ENCODE measurements around the gene TMEM131.

The TMEM131 gene

DNA sequence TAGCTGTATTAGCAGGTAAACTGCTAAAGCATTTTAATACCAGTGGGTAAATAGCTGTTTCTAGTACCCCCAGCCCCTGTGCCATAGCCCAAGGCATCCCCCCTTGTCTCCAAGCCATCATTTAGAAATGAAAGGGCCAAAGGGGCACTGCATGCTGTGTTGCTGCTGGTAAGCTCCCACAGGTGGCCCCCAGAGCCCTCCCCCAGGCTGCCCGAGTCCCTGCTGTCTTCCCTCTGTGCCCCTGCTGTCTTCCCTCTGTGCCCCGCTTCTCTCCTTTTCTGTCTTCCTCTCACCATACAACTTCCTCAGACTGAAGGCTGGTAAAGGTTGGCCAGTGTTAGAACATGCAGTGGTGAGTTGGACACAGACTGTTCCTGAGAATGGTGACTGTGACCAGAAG, 240.3 kb downstream of the TMEM131 start:
- H3K36me3 Mint-ChIP-seq = peaks cover 29% of the 10 kb centered on the region
- H3K27me3 Mint-ChIP-seq = no peaks in the 10 kb centered on the region
- ATAC-seq (ENCODE audit: low read depth) (no peak), DNase-seq (ENCODE audit: low spot score in 2 of 2) (no peak)
- no peak overlapping the region for H3K27ac Mint-ChIP-seq
- H3K9me3 Mint-ChIP-seq = no peaks in the 10 kb centered on the region
- no peaks in the 10 kb centered on the region for H3K4me1 Mint-ChIP-seq
- no peak overlapping the region for H3K4me3 Mint-ChIP-seq

DNA sequence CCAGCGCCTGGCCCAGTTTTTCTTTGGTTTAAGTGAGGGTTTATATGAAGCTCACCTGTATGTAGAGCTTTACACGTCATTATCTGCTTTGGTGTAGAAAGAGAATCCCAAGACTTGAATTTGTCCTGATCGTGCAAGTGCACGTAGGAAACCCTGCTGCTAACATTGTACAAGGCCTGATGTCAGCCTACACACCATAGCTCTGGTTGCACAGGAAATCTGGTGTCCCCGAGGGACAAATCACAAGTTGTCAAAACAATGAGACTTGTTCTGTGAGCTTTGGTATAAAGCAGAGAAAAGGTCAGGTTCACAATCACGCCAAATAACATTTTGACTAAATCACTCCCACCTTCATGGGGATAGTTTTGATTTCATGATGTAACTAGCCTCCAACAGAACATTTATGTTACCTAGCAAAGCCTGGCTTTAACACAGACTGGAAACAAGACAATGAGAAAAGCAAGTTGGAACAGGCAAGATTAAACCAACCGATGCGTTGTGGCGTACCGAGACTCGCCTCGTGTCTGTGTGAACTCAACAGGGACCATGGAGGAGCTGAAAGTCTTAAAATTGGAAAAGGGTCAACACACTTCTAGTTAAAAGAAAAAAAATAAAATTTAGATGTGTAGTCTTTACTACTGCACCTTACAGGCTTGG, 240.9 kb downstream of the TMEM131 start:
- H3K4me1 Mint-ChIP-seq = no peaks in the 10 kb centered on the region
- no peak overlapping the region for H3K4me3 Mint-ChIP-seq
- peaks cover 28% of the 10 kb centered on the region for H3K36me3 Mint-ChIP-seq
- H3K9me3 Mint-ChIP-seq = peaks cover 1% of the 10 kb centered on the region
- ATAC-seq (ENCODE audit: low read depth) (no peak), DNase-seq (ENCODE audit: low spot score in 2 of 2) (no peak)
- H3K27me3 Mint-ChIP-seq = no peaks in the 10 kb centered on the region
- H3K27ac Mint-ChIP-seq = no peak overlapping the region

DNA sequence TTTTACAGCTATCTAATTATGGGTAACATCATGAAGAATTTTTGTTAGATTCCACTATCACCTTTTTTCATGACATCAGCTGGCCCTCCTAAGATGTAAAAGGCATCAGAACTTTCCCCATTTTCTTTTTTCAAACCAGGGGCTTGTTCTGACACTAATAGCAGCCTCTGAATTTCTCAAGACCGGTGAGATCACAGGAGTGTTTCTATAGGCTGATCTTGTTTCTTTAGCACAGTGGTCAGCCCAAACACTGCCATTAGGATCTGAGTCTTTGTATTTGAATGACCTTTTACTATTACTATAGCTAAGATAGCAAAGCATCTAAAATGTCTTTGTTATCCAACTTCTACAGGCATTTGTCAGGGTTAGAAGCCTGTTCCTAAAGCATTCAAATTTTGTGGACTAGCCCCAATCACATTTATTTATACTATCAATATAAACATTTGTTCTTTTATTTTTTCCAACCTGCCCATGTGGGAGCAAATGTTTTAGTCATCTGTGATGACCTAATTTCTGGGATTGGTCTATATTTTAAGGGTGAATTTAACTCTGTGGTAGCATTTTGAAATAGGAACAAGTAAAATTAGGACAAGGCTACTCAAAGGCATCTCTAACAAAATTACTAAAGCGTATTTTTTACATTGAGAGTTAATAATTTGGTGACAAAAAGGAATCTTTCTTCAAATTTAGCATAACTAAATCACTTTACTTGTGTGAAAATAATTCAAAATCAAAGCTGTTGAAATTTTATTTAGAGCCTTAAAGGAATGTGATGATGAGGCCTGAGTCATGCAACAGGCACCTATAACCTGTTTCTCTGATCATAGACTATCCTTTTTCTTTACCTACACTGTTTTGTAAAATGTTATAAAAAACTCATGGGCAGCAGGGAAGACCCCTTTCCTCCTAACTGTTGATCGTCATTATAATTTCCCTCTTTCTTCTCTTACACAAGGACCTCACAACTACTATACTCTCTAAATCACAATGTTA, 243.1 kb downstream of the TMEM131 start:
- peak overlapping the region; percentile 36 for H3K27ac Mint-ChIP-seq
- H3K9me3 Mint-ChIP-seq = peaks cover 4% of the 10 kb centered on the region
- H3K4me1 Mint-ChIP-seq = peaks cover 10% of the 10 kb centered on the region
- DNase-seq (ENCODE audit: low spot score in 2 of 2) = no peak
- H3K36me3 Mint-ChIP-seq = peaks cover 28% of the 10 kb centered on the region
- H3K27me3 Mint-ChIP-seq = no peaks in the 10 kb centered on the region
- no peak overlapping the region for H3K4me3 Mint-ChIP-seq
- ATAC-seq (ENCODE audit: low read depth) = no peak

DNA sequence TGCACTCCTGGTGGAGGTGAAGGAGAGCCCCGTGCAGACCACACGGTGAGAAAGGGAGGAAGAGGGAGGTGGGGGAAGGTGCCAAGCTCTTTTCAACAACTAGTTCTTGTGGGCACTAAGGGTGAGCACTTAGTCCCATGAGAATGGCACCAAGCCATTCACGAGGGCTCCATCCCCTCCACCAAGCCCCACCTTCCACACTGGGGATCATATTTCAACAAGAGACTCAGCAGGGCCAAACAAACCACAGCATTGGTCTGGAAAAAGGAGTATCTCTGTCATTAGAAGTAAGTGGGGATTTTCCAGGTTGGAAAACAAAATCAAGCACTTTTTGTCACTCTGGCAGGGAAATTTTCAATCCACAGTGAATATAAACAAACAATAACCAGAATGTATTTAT, 244.0 kb downstream of the TMEM131 start:
- Mint-ChIP-seq H3K36me3 (peaks cover 28% of the 10 kb centered on the region), H3K27ac (peak overlapping the region; percentile 36), H3K27me3 (no peaks in the 10 kb centered on the region), H3K4me3 (no peak overlapping the region), H3K9me3 (peaks cover 4% of the 10 kb centered on the region), H3K4me1 (peaks cover 14% of the 10 kb centered on the region)
- DNase-seq (ENCODE audit: low spot score in 2 of 2) (no peak), ATAC-seq (ENCODE audit: low read depth) (no peak)

DNA sequence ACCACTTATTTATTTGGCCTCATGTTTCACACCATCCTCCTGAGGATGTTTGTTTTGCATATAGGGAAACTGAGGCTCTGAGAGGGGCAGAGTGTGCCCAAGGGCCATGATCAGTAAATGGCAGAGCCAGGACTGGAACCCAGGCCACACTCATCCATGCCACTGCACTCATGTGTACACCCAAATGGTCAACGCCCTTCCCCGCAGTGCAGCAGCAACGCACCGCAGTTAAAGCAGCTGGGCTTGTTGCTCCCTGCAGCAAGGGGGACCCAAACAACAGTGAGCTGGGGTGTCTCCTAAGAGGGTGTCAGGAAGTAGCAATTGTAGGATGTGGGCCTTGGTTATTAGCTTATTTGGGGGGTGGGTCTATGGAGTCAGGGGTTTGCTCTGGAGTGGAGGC, 245.7 kb downstream of the TMEM131 start:
- Mint-ChIP-seq H3K27ac (no peak overlapping the region), H3K9me3 (peaks cover 4% of the 10 kb centered on the region), H3K27me3 (no peaks in the 10 kb centered on the region), H3K4me1 (peaks cover 21% of the 10 kb centered on the region), H3K4me3 (no peak overlapping the region), H3K36me3 (peaks cover 24% of the 10 kb centered on the region)
- DNase-seq (ENCODE audit: low spot score in 2 of 2) = no peak
- no peak for ATAC-seq (ENCODE audit: low read depth)

DNA sequence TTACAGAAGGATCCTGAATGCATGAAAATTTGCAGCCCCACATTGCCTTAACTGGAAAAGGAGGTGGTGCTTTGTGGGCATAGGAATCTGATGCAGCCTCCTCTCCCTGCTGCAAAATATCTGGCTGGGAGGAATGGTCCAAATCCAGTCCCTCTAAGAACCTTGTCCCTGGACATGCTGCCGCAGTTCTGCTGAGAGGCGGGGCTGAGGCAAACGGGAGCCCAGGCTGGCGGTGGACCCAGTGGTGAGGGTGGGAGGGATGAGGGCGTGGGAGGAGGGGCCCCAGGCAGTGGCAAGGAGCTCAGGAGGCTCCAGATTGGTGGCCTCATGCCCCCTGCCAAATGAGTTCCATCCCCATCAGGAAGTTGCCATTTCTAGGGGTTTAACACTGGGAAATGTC, 246.2 kb downstream of the TMEM131 start:
- ATAC-seq (ENCODE audit: low read depth) (no peak), DNase-seq (ENCODE audit: low spot score in 2 of 2) (no peak)
- Mint-ChIP-seq H3K4me3 (no peak overlapping the region), H3K36me3 (peaks cover 24% of the 10 kb centered on the region), H3K27ac (peak overlapping the region; percentile 84), H3K9me3 (peaks cover 4% of the 10 kb centered on the region), H3K4me1 (peaks cover 21% of the 10 kb centered on the region), H3K27me3 (no peaks in the 10 kb centered on the region)

DNA sequence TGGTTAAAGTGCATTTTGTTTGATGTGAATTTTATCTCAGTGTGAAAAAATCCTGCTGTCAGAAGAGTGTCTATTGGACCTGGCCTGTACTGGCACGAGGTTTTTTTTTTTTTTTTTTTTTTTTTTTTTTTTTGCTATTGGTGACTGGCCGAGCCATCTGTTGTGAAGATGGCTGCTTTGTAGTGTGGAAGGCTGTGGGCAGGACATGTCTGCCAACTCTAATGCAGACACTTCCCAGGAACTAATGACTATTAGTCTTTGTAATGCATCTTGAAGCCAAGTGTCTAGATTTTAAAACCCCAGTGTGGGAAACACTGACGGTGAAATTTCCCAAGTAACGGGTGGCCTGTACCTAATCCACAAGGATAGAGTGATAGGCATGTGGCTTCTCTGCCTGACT, 248.0 kb downstream of the TMEM131 start:
- H3K4me1 Mint-ChIP-seq = peaks cover 23% of the 10 kb centered on the region
- H3K36me3 Mint-ChIP-seq = peaks cover 29% of the 10 kb centered on the region
- H3K27me3 Mint-ChIP-seq = no peaks in the 10 kb centered on the region
- no peak overlapping the region for H3K4me3 Mint-ChIP-seq
- ATAC-seq (ENCODE audit: low read depth) (no peak), DNase-seq (ENCODE audit: low spot score in 2 of 2) (no peak)
- H3K27ac Mint-ChIP-seq = peak overlapping the region; percentile 74
- peaks cover 4% of the 10 kb centered on the region for H3K9me3 Mint-ChIP-seq

DNA sequence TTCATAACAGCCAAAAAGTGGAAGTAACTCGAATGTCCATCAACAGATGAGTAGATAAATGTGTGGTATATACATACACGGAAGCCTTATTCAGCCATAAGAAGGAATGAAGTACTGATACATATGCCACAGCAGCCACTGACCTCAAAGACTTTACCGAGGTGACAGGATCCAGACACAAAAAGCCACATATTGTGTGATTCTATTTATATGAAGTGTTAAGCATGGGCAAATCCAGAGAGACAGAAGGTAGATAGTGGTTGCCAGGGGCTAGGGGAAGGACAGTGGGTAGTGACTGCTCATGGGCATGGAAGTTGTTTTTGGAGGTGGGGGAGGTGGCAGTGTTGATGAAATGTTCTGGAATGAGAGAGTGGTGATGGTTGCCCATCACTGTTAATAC, 248.5 kb downstream of the TMEM131 start:
- no peaks in the 10 kb centered on the region for H3K27me3 Mint-ChIP-seq
- no peak overlapping the region for H3K4me3 Mint-ChIP-seq
- ATAC-seq (ENCODE audit: low read depth) = no peak
- peaks cover 26% of the 10 kb centered on the region for H3K4me1 Mint-ChIP-seq
- peaks cover 29% of the 10 kb centered on the region for H3K36me3 Mint-ChIP-seq
- peaks cover 4% of the 10 kb centered on the region for H3K9me3 Mint-ChIP-seq
- DNase-seq (ENCODE audit: low spot score in 2 of 2) = no peak
- peak overlapping the region; percentile 74 for H3K27ac Mint-ChIP-seq

DNA sequence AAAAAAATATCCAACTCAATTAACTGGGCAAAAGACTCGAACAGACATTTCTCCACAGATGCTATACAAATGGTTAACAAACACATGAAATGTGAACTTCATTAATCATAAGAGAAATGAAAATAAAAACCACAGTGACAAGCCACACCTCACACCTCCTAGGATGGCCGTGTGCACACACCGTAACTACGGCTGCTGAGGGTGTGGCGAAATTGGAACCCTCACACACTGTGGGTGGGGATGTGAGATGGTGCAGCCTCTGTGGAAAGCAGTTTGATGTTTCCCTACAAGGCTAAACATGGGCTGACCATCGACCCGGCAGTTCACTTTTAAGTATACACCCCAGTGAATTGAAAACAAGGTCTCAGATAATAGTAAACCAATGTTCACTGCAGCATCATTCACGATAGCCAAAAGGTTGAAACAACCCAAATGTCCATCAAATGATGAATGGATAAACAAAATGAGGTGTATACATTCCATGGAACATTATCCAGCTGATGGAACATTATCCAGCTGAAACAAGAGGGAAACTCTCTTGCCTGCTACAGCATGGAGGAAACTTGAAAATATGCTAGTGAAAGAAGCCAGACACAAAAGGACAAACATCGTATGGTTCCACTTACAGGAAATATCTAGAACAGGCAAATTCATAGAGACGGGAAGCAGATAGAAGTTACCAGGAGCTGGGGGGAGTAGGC, 250.1 kb downstream of the TMEM131 start:
- Mint-ChIP-seq H3K4me3 (no peak overlapping the region), H3K27me3 (no peaks in the 10 kb centered on the region), H3K9me3 (peaks cover 4% of the 10 kb centered on the region), H3K27ac (no peak overlapping the region), H3K36me3 (peaks cover 19% of the 10 kb centered on the region), H3K4me1 (peaks cover 30% of the 10 kb centered on the region)
- DNase-seq (ENCODE audit: low spot score in 2 of 2) (no peak), ATAC-seq (ENCODE audit: low read depth) (peak; percentile 51)

DNA sequence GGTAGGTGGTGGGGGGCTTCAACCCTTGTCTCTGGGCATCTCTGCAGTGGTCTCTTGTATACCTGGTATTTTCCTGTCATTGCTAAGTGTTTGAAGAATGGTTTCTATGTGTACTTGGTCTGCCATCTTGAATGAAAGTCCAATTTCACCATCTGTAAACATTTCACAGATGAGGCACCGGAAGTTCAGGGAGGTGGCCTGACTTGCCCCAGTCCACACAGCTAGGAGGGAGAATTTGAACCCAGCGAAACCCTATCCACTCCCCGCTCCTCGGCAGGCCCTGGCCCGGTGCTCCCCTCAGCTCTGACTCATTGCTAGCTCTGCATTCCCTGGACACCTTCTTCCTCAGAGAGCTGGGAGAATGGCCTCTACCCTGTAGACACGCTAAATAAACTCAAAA, 251.8 kb downstream of the TMEM131 start:
- no peak for DNase-seq (ENCODE audit: low spot score in 2 of 2)
- Mint-ChIP-seq H3K27me3 (no peaks in the 10 kb centered on the region), H3K4me1 (peaks cover 28% of the 10 kb centered on the region), H3K36me3 (peaks cover 12% of the 10 kb centered on the region), H3K4me3 (no peak overlapping the region), H3K27ac (no peak overlapping the region), H3K9me3 (no peaks in the 10 kb centered on the region)
- ATAC-seq (ENCODE audit: low read depth) = no peak

DNA sequence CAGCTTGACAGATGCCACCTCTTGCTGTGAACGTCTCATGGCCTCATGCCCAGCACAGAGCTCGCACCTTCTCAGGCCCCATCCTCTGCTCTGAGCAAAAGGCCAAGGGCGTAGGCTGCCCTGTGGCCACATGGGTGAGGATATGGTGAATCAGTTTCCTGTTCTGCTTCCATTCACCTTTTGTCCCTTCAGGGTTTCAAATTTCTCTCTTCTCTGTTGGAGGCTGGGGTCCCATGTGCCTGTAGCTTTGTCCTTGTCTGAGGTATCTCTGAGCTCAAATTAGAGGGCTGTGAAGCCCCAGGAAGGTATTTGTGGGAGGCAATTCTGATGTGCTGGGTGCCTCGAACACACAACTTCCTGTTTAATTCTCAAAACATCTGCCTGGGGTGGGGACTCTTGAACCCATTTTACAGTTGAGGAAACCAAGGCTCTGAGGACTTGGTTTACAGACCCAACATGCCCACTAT, 253.3 kb downstream of the TMEM131 start:
- H3K4me3 Mint-ChIP-seq = no peak overlapping the region

DNA sequence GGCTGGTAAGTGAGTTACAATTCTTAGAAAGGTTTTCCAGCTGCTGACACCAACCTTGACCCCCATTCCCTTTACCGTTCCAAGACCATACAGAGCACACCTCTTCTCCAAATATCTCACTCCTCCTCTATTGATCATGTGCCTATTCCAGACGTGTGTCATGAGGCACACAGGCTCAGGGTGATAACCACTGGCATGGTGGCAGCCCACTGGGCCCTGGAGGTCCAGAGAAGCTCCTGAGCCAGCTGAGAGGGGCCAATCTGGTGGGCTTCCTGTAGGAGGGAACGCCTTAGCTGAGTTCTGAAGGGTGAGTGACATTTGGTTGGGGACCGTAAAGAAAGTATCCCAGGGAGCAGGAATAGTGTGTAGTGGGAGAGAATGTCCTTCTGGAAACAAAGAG, 254.1 kb downstream of the TMEM131 start:
- Mint-ChIP-seq H3K36me3 (peaks cover 8% of the 10 kb centered on the region), H3K27me3 (peaks cover 1% of the 10 kb centered on the region), H3K4me1 (peaks cover 18% of the 10 kb centered on the region), H3K27ac (no peak overlapping the region), H3K4me3 (no peak overlapping the region), H3K9me3 (no peaks in the 10 kb centered on the region)
- DNase-seq (ENCODE audit: low spot score in 2 of 2) (no peak), ATAC-seq (ENCODE audit: low read depth) (no peak)

More for the DNA sequence above, 253.3 kb downstream of the TMEM131 start:
- Mint-ChIP-seq H3K27ac (no peak overlapping the region), H3K4me1 (peaks cover 20% of the 10 kb centered on the region), H3K36me3 (peaks cover 12% of the 10 kb centered on the region), H3K9me3 (no peaks in the 10 kb centered on the region), H3K27me3 (peaks cover 1% of the 10 kb centered on the region)
- no peak for DNase-seq (ENCODE audit: low spot score in 2 of 2)
- ATAC-seq (ENCODE audit: low read depth) = no peak

DNA sequence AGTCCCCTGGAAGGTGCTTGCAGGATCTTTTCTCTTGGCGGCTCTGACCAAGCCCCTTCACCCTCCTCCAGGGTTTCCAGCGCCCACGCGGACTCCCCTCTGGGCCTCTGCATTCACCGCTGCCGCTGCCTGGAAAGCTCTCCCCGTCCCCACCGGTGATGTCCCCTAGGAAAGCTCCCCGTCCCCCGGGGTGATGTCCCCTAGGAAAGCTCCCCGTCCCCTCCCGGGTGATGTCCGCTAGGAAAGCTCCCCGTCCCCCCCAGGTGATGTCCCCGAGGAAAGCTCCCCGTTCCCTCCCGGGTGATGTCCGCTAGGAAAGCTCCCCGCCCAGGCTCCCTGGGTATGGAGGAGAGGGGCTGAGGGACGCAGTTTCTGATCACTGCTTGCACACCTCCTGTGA, 254.5 kb downstream of the TMEM131 start:
- Mint-ChIP-seq H3K9me3 (no peaks in the 10 kb centered on the region), H3K27me3 (peaks cover 4% of the 10 kb centered on the region), H3K36me3 (peaks cover 8% of the 10 kb centered on the region), H3K4me3 (no peak overlapping the region), H3K27ac (no peak overlapping the region), H3K4me1 (peaks cover 18% of the 10 kb centered on the region)
- ATAC-seq (ENCODE audit: low read depth) (no peak), DNase-seq (ENCODE audit: low spot score in 2 of 2) (no peak)
